Prostate gland (tissue), 2 donors: ENCODE results near the gene DGKI.

Source experiments
- POLR2AphosphoS5 ChIP-seq: sonication (generic); formaldehyde crosslinking; IDR thresholded peaks from one replicate; pipeline ENCODE4 v1.6.1; 2017; ENCODE audit warnings: antibody characterized with exemption
- TF ChIP-seq, protein P1 (sequence below), 4 experiments: fragments of 200-600 bp in 2 of 4; fragments of 450-650 bp in 2 of 4; sonication (generic) in 2 of 4; IDR thresholded peaks; 1 replicate in 3 of 4; 2 replicates in 1 of 4; pipeline ENCODE4 v1.5.1; 2016 to 2019; ENCODE audit warnings: antibody characterized with exemption in 4 of 4, mild to moderate bottlenecking in 2 of 4, moderate library complexity in 2 of 4

DNA sequence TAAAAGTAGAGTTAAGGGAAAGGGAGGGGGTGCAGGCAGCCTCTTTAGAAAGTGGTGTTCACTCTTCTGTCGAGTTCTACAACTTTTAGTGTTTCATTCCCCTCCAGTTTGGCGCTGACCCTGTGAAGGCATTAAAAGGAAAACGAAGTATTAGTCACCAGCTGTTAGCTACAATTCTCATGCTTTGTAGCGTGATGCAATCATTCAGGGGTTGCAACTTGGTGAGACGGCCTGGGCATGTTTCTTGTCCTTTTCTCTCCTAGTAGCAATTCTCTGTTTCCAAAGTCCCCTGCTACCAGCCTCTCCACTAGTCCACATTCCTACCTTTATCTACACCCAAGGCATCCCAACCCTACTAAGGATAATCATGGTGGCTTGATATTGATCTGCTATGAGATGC lies 33.7 kb upstream of the DGKI start:
- TF ChIP-seq POLR2AphosphoS5: no peak
- TF ChIP-seq, protein P1, sequence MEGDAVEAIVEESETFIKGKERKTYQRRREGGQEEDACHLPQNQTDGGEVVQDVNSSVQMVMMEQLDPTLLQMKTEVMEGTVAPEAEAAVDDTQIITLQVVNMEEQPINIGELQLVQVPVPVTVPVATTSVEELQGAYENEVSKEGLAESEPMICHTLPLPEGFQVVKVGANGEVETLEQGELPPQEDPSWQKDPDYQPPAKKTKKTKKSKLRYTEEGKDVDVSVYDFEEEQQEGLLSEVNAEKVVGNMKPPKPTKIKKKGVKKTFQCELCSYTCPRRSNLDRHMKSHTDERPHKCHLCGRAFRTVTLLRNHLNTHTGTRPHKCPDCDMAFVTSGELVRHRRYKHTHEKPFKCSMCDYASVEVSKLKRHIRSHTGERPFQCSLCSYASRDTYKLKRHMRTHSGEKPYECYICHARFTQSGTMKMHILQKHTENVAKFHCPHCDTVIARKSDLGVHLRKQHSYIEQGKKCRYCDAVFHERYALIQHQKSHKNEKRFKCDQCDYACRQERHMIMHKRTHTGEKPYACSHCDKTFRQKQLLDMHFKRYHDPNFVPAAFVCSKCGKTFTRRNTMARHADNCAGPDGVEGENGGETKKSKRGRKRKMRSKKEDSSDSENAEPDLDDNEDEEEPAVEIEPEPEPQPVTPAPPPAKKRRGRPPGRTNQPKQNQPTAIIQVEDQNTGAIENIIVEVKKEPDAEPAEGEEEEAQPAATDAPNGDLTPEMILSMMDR (IDR thresholded peaks at IDR 0.05): no peak
